HG02571 (cell line): ENCODE measurements around the gene TMC7.

Experiments used
- ATAC-seq: cut with Tn5 transposase; IDR thresholded peaks from one replicate; pipeline ENCODE4 v1.9.1; 2021; ENCODE audit warnings: mild to moderate bottlenecking, moderate library complexity; ENCODE audit not compliant: unreplicated experiment

The TMC7 gene

DNA sequence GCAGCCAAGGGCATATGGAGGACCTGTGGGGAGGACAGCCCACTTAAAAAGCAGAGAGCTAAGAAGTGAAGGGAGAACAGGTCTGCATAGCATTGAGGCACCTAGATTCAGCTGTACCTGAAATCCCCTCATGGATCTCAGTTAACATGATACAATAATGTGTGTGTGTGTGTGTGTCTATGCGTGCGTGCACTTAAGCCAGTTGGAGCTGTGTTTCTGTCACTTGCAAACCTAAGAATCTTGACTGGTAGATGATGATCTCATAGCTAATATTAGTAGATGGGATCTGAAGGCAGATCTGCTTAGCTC lies 128.3 kb downstream of the TMC7 start:
- no peak for ATAC-seq
